HepG2 (cell line): ENCODE results near the gene CORO7. TPM values are rescaled to one million over a fixed set of nuclear protein-coding genes. Genes with fewer than 3 reads are reported as not detected.

Source experiments
- ATAD3A ChIP-seq: sonication (generic); formaldehyde crosslinking; IDR thresholded peaks from 2 replicates; pipeline ENCODE4 v1.4.0; 2020; ENCODE audit warnings: missing genetic modification reagents
- ATF7-NPFF ChIP-seq: sonication (generic); formaldehyde crosslinking; IDR thresholded peaks from 2 replicates; pipeline ENCODE4 v1.8.1; 2023; ENCODE audit warnings: mild to moderate bottlenecking, low read depth, missing genetic modification reagents, moderate library complexity
- DR1 ChIP-seq: sonication (generic); formaldehyde crosslinking; IDR thresholded peaks from 2 replicates; pipeline ENCODE4 v1.8.0; 2021; ENCODE audit warnings: mild to moderate bottlenecking, missing genetic modification reagents, inconsistent platforms
- HNRNPK ChIP-seq: fragments of 200-400 bp; formaldehyde crosslinking; IDR thresholded peaks from 2 replicates; pipeline ENCODE4 v1.6.1; 2018; ENCODE audit warnings: low read length, low read depth, moderate library complexity, mild to moderate bottlenecking; ENCODE audit not compliant: poor library complexity, severe bottlenecking
- MATR3 ChIP-seq: sonication (generic); formaldehyde crosslinking; IDR thresholded peaks from 2 replicates; pipeline ENCODE4 v1.4.0; 2020; ENCODE audit warnings: missing genetic modification reagents
- MBD4 ChIP-seq: IDR thresholded peaks from 2 replicates; pipeline ENCODE4 v1.6.1; 2012; ENCODE audit warnings: low read length, inconsistent platforms, borderline replicate concordance
- PRDM15 ChIP-seq: sonication (generic); formaldehyde crosslinking; IDR thresholded peaks from 2 replicates; pipeline ENCODE4 v1.4.0; 2020; ENCODE audit warnings: missing genetic modification reagents
- RFXAP ChIP-seq: sonication (generic); formaldehyde crosslinking; IDR thresholded peaks from 2 replicates; pipeline ENCODE4 v1.4.0; 2020; ENCODE audit warnings: missing genetic modification reagents, borderline replicate concordance
- SAP130 ChIP-seq: IDR thresholded peaks from 2 replicates; pipeline ENCODE4 v1.6.1; 2016; ENCODE audit warnings: low read depth
- SOX13 ChIP-seq, 3 experiments: fragments of 450-650 bp in 1 of 3; sonication (generic) in 1 of 3; formaldehyde crosslinking in 1 of 3; IDR thresholded peaks in 2 of 3; conservative IDR thresholded peaks in 1 of 3; 2 replicates each; pipeline versions ENCODE4 v1.5.0 to v1.6.1; 2016 to 2020; ENCODE audit warnings: antibody characterized with exemption in 1 of 3, mild to moderate bottlenecking in 1 of 3, missing compliant biosample characterization in 1 of 3, missing genetic modification reagents in 1 of 3, moderate library complexity in 1 of 3
- TSC22D2 ChIP-seq: sonication (generic); formaldehyde crosslinking; IDR thresholded peaks from 2 replicates; pipeline ENCODE4 v1.5.1; 2020; ENCODE audit warnings: missing genetic modification reagents, mild to moderate bottlenecking, borderline replicate concordance
- YEATS2 ChIP-seq: sonication (generic); formaldehyde crosslinking; IDR thresholded peaks from 2 replicates; pipeline ENCODE4 v1.4.0; 2020; ENCODE audit warnings: missing genetic modification reagents, borderline replicate concordance
- ZFP1 ChIP-seq: IDR thresholded peaks from 2 replicates; pipeline ENCODE4 v1.6.1; 2016
- ZFP37 ChIP-seq: sonication (generic); formaldehyde crosslinking; IDR thresholded peaks from 2 replicates; pipeline ENCODE4 v1.4.0; 2020; ENCODE audit warnings: missing genetic modification reagents, borderline replicate concordance
- ZNF24 ChIP-seq: fragments of 450-650 bp; IDR thresholded peaks from 2 replicates; pipeline ENCODE4 v1.6.1; 2017; ENCODE audit warnings: antibody characterized with exemption, mild to moderate bottlenecking
- ZNF326 ChIP-seq: sonication (generic); formaldehyde crosslinking; IDR thresholded peaks from 2 replicates; pipeline ENCODE4 v1.4.0; 2020; ENCODE audit warnings: missing genetic modification reagents, borderline replicate concordance
- ZNF34 ChIP-seq: sonication (generic); formaldehyde crosslinking; IDR thresholded peaks from 2 replicates; pipeline ENCODE4 v1.4.0; 2020; ENCODE audit warnings: mild to moderate bottlenecking, missing genetic modification reagents, borderline replicate concordance
- ZNF343 ChIP-seq: sonication (generic); formaldehyde crosslinking; IDR thresholded peaks from 2 replicates; pipeline ENCODE4 v1.4.0; 2020; ENCODE audit warnings: mild to moderate bottlenecking, missing genetic modification reagents
- ZNF558 ChIP-seq: sonication (generic); formaldehyde crosslinking; IDR thresholded peaks from 2 replicates; pipeline ENCODE4 v1.9.0; 2022; ENCODE audit warnings: mild to moderate bottlenecking, missing genetic modification reagents, borderline replicate concordance
- ZNF652 ChIP-seq: IDR thresholded peaks from 2 replicates; pipeline ENCODE4 v1.6.1; 2016; ENCODE audit warnings: low read depth, borderline replicate concordance
- ZNF83 ChIP-seq: sonication (generic); formaldehyde crosslinking; IDR thresholded peaks from 2 replicates; pipeline ENCODE4 v1.4.0; 2020; ENCODE audit warnings: missing genetic modification reagents, mild to moderate bottlenecking, borderline replicate concordance
- ZNF879 ChIP-seq: sonication (generic); formaldehyde crosslinking; IDR thresholded peaks from 2 replicates; pipeline ENCODE4 v1.8.1; 2023; ENCODE audit warnings: missing genetic modification reagents
- polyA plus RNA-seq, 8 experiments: library from polyadenylated mRNA; depleted of rRNA in 3 of 8; stranded (reverse) in 7 of 8; unstranded in 1 of 8; fragments of >200 nt; fragmentation: Illumina TruSeq in 4 of 8; extraction: Trizol in 4 of 8; gene quantifications; 2 replicates each; pipeline versions ENCODE4 v1.2.1 to v1.2.3, GENCODE V29; 2011 to 2016; ENCODE audit warnings: low read depth in 4 of 8, missing spikeins in 1 of 8, mixed read lengths in 1 of 8; ENCODE audit not compliant: insufficient read depth in 1 of 8
- total RNA-seq, 5 experiments: library from RNA; depleted of rRNA; stranded (reverse); fragments of >200 nt; fragmentation: Illumina TruSeq; extraction: Trizol; gene quantifications; 2 replicates each; pipeline ENCODE4 v1.2.3, GENCODE V29; 2016; ENCODE audit warnings: low read depth in 1 of 5
- TF ChIP-seq, protein P1 (sequence below): sonication (generic); formaldehyde crosslinking; IDR thresholded peaks from 2 replicates; pipeline ENCODE4 v1.4.0; 2020; ENCODE audit warnings: missing genetic modification reagents
- TF ChIP-seq, protein P2 (sequence below): sonication (generic); formaldehyde crosslinking; IDR thresholded peaks from 2 replicates; pipeline ENCODE4 v1.5.0; 2020; ENCODE audit warnings: mild to moderate bottlenecking, missing genetic modification reagents

CORO7 gene
- total and polyA plus RNA-seq, 2 of the 13 experiments (the other 11 are each of a cell fraction or from before 2014, with no cell fraction given): 9.9 to 14.3 TPM

DNA sequence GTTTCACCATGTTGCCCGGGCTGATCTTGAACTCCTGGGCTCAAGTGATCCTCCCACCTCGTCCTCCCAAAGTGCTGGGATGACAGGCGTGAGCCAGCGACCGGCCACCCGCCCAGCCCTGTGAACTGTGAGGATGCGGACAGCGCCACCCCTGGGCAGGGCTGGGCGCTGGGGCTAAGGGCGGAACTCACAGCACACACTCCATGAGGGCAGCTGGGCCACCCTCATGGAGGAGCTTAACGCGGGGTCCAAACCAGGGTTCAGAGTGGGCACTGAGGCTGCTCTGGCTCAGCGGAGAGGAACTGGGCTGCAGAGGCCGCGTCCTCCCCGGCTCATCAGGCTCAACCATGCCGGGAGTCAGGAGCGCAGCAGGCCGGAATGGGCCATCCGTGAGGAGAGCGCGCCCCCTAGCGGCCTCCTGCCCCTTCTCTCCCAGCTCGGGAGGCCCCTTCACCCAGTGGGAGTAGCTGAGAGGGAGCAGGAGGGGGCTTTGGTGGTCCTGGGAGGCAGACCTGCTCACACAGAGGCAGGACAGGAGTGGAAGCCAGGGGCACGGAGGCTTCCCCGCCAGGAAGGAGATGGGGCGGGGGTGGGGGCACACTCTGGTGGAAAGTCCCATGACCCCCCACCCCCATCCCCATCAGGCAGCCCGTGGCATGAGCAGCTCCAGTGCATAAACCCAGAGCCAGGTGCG, 13.8 kb downstream of the CORO7 start (continued):
- TF ChIP-seq ZFP37 (CRISPR knock-in tag) (no peak), ATAD3A (no peak), ZNF34 (CRISPR knock-in tag) (0 out of 2 replicates have a peak, but pooled peaks have one; percentile 65), TSC22D2 (no peak), ZNF24 (no peak), HNRNPK (no peak), MBD4 (no peak), ZNF879 (CRISPR knock-in tag) (no peak), ZNF83 (no peak), YEATS2 (CRISPR knock-in tag) (peak; percentile 45; the same call in 1 of the 2 replicates), MATR3 (CRISPR knock-in tag) (no peak), ZFP1 (CRISPR knock-in tag) (no peak), ATF7-NPFF (CRISPR knock-in tag) (peak; percentile 48; the same call in 1 of the 2 replicates), DR1 (CRISPR knock-in tag) (no peak), ZNF652 (CRISPR knock-in tag) (no peak), ZNF326 (CRISPR knock-in tag) (no peak), SOX13 (IDR thresholded peaks at IDR 0.05) (no peak), SOX13 (CRISPR knock-in tag; conservative IDR thresholded peaks at IDR 0.05 in 1 of 2, IDR thresholded peaks at IDR 0.05 in 1 of 2) (no peak), RFXAP (peak; percentile 33; the same call in 1 of the 2 replicates), ZNF558 (CRISPR knock-in tag) (no peak), SAP130 (CRISPR knock-in tag) (no peak; the same call in 1 of the 2 replicates), PRDM15 (CRISPR knock-in tag) (no peak), ZNF343 (CRISPR knock-in tag) (peak; percentile 61; the same call in 1 of the 2 replicates)
- TF ChIP-seq, protein P1, sequence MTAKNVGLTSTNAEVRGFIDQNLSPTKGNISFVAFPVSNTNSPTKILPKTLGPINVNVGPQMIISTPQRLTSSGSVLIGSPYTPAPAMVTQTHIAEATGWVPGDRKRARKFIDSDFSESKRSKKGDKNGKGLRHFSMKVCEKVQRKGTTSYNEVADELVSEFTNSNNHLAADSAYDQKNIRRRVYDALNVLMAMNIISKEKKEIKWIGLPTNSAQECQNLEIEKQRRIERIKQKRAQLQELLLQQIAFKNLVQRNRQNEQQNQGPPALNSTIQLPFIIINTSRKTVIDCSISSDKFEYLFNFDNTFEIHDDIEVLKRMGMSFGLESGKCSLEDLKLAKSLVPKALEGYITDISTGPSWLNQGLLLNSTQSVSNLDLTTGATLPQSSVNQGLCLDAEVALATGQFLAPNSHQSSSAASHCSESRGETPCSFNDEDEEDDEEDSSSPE (CRISPR knock-in tag): no peak
- TF ChIP-seq, protein P2, sequence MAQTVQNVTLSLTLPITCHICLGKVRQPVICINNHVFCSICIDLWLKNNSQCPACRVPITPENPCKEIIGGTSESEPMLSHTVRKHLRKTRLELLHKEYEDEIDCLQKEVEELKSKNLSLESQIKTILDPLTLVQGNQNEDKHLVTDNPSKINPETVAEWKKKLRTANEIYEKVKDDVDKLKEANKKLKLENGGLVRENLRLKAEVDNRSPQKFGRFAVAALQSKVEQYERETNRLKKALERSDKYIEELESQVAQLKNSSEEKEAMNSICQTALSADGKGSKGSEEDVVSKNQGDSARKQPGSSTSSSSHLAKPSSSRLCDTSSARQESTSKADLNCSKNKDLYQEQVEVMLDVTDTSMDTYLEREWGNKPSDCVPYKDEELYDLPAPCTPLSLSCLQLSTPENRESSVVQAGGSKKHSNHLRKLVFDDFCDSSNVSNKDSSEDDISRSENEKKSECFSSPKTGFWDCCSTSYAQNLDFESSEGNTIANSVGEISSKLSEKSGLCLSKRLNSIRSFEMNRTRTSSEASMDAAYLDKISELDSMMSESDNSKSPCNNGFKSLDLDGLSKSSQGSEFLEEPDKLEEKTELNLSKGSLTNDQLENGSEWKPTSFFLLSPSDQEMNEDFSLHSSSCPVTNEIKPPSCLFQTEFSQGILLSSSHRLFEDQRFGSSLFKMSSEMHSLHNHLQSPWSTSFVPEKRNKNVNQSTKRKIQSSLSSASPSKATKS: no peak
